ENCODE measurements around the gene TTYH1.

Gene TTYH1

GRCh38 chr19:54393381-54393780, 21.9 kb upstream of the TTYH1 start:
- no peak for DNase-seq

GRCh38 chr19:54395685-54396084, 19.6 kb upstream of the TTYH1 start:
- no peak for DNase-seq

- DNase-seq = no peak
Measured at GRCh38 chr19:54399189-54399588, 16.1 kb upstream of the TTYH1 start.

GRCh38 chr19:54400913-54401312, 14.4 kb upstream of the TTYH1 start:
- DNase-seq = no peak

GRCh38 chr19:54403054-54403453, 12.2 kb upstream of the TTYH1 start:
- DNase-seq = no peak

- DNase-seq = no peak
Measured at GRCh38 chr19:54405628-54406027, 9.6 kb upstream of the TTYH1 start.

- no peak for DNase-seq
Measured at GRCh38 chr19:54407780-54408179, 7.5 kb upstream of the TTYH1 start.

GRCh38 chr19:54408456-54409026, 6.7 kb upstream of the TTYH1 start:
- no peak for DNase-seq

- DNase-seq = no peak
Measured at GRCh38 chr19:54411033-54411432, 4.2 kb upstream of the TTYH1 start.

- no peak for DNase-seq
Measured at GRCh38 chr19:54412877-54413276, 2.4 kb upstream of the TTYH1 start.

GRCh38 chr19:54414156-54414555, 1.1 kb upstream of the TTYH1 start:
- DNase-seq = no peak

GRCh38 chr19:54415901-54416673, 823 bp downstream of the TTYH1 start:
- no peak for DNase-seq

- DNase-seq = no peak
Measured at GRCh38 chr19:54416695-54417491, 1.6 kb downstream of the TTYH1 start.

GRCh38 chr19:54418030-54418929, 3.0 kb downstream of the TTYH1 start:
- DNase-seq = no peak

- DNase-seq = no peak
Measured at GRCh38 chr19:54418930-54419800, 3.9 kb downstream of the TTYH1 start.

- DNase-seq = no peak
Measured at GRCh38 chr19:54420068-54420382, 4.8 kb downstream of the TTYH1 start.

GRCh38 chr19:54420383-54421168, 5.3 kb downstream of the TTYH1 start:
- DNase-seq = no peak

GRCh38 chr19:54421169-54421516, 5.9 kb downstream of the TTYH1 start:
- DNase-seq = no peak

GRCh38 chr19:54421521-54421920, 6.3 kb downstream of the TTYH1 start:
- no peak for DNase-seq

- no peak for DNase-seq
Measured at GRCh38 chr19:54422136-54422535, 6.9 kb downstream of the TTYH1 start.

GRCh38 chr19:54424201-54424600, 8.9 kb downstream of the TTYH1 start:
- DNase-seq = no peak

Data from NCI-H1930 (cell line).